ENCODE measurements around the gene PTGR2.
"Not testable (repeated sequence)": the region's sequence is repeated elsewhere in the genome, so short reads cannot be mapped to it uniquely, and the experiment has no call there.

PTGR2 gene

DNA sequence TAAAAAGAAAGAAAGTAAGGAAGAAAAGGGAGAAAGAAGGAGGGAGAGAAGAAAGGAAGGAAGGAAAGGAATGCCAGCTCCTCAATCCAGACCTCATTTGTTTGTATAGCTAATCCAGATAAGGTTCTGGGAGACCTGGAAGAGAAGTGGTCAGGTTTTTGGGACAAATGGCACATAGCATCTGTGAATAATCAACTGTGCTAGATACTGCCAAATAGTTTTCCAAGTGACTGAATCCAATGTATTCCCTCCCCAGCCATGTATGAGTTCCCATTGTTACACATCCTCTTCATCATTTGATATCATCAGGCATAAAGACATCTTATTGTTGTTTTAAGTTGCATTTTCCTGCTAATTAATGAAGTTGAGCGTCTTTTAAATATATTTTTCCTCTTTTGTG lies 18.6 kb upstream of the PTGR2 start:
- DNase-seq (ENCODE audit: low read depth, low spot score): no peak

DNA sequence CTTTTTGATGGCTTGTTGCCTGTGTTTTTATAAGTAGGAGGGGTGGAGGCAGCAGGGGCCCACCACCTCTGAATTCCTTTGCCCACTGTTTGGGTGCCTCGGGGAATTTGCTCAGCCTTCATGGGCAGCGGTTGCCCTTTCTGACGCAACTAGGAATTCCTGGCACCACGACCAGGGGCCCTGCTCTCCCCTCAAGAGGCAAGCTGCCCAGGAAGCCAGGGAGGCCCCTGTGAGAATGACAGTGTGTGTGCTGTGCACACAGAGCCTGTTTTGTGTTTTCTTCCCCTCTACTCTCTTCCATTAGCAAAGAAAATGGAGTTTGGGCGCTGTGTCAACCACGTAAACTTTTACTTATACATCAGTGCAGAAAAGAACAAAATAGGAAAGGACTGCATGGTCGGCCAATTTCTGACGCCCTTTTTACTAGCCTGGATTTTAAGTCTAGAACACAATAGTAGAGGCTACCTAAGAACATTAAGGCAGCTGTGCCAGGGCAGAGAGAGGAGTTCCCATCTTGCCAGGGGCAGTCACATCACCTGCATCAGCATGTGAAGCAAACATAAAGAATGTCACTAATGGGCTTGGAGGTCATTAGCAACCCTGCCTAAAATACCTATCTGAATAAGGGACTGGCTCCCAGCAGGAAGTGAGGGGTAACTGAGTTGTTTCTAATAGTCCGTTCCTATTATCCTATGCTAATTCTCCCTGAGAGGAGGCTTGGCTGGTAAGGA lies 17.9 kb upstream of the PTGR2 start:
- DNase-seq (ENCODE audit: low read depth, low spot score): peak; percentile 55

DNA sequence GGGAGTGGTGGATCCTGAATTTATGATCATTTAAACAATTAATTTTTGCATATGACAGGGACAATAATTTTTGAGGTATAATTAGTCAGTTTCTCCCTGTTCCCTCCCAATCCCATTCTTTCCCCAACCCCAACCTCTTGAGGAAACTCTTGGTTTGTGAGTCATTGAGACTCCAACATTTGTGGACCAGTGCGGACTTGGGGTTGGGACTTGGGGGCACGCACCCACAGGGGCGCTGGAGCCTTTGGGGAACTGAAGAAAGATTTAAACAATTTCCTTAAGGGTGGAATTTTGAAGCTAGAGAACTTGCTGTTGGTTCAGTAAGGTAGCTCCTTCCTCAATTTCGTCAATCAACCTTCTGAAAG lies 17.4 kb upstream of the PTGR2 start:
- DNase-seq (ENCODE audit: low read depth, low spot score): no peak

DNA sequence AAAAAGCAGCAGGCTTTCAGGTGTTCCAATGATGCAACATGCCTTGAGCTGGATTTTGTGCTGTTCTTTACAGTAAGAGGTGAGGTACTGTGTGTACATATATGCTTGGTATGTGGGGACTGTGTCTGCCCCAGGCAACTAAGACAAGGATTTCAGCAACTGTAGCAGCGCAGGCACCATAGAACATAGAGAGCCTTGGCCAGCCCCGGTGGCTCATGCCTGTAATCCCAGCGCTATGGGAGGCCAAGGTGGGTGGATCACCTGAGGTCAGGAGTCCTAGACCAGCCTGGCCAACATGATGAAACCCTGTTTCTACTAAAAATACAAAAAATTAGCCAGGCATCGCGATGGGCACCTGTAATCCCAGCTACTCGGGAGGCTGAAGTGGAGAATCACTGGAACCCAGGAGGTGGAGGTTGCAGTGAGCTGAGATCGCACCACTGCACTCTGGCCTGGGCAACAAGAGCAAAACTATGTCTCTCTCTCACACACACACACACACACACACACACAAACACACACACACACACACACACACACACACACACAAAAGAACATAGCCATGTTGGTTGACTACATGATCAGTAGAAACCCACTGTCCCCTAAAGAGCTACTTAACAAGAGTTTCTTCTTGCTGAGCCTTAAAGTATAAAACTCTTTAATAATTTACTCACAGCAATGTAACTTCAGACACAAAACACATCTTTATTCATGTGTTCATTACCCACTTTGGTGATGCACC lies 13.2 kb upstream of the PTGR2 start:
- DNase-seq (ENCODE audit: low read depth, low spot score): peak; percentile 37

DNA sequence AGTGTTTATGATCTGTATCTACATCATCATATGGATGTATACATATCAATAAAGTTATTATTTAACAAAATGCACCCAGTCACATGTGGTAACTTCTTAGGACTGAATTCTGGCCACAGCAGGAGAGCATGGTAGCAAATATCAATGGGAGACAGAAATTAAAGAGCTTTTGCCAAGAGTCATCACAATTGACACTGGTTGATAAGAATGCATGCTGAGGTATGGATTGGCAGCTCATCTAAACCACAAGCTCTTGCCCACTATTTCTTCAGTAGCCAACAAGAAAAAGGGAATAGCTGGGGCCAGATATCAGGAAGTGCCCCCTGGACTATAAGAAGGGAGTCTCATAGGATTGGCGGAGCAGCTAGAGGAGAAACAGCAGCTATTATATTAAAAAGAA lies 9.4 kb upstream of the PTGR2 start:
- no peak for DNase-seq (ENCODE audit: low read depth, low spot score)

DNA sequence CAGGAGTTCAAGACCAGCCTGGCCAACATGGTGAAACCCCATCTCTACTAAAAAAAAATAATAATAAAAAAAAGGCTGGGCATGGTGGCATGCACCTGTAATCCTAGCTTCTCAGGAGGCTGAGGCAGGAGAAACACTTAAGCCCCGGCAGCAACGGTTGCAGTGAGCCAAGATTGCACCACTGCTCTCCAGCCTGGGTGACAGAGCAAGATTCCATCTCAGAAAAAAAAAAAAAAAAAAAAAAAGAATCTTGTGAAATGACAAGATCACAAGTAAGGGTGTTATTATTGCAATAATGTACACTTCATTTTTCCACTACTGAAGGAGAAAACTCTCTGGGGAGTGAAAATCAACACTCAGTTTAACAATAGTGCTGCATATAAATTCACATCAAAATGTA lies 8.8 kb upstream of the PTGR2 start:
- DNase-seq (ENCODE audit: low read depth, low spot score): no peak

DNA sequence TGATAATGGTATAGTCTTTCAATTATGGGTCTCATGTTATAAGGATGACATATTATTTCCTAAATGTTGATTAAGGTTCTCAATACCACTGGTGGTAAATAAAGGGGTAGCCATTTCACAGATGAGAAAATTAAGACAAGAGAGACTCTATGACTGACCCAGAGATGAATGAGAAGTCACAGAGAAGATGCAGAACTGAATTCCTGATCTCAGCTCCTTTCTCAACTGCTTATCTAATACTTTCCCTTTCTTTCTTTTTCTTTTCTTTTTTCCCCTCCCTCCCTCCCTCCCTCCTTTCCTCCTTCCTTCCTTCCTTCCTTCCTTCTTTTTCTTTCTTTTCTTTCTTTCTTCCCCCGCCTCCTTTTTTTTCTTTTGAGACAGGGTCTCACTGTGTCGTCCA lies 8.3 kb upstream of the PTGR2 start:
- no peak for DNase-seq (ENCODE audit: low read depth, low spot score)

DNA sequence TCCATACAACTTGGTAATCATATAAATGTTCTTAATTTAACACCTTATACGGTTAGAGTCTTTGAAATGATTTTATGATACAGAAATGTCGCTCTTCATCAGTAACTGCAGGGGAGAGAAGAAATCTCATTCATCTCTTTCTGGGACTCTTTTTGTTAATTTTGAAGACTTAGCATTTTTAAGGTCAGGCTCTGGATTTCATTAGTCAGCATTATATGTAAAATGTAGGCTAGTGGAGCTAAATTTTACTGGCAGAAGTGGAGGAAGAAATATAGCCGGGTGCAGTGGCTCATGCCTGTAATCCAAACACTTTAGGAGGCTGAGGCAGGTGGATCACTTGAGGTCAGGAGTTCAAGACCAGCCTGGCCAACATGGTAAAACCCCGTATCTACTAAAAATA lies 4.7 kb upstream of the PTGR2 start:
- DNase-seq (ENCODE audit: low read depth, low spot score): no peak

DNA sequence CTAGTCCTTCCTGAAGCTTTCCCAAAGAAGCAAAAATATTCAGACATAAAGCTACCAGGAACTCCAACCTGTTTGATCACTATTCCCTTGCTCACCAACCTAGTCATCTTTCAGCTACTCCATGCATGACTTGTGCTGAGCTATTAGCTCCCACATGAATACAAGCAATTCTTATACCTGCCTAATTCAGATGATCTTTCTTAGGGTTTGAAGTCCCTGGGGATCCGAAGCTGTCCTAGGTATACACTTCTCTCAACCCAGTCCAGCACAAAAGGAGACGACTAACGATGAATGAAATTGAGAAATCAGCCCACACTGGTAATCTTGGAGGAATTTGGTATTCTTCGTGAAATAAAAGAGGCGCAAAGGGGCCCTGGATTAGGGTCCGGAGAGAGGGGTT lies 631 bp upstream of the PTGR2 start:
- DNase-seq (ENCODE audit: low read depth, low spot score): no peak

DNA sequence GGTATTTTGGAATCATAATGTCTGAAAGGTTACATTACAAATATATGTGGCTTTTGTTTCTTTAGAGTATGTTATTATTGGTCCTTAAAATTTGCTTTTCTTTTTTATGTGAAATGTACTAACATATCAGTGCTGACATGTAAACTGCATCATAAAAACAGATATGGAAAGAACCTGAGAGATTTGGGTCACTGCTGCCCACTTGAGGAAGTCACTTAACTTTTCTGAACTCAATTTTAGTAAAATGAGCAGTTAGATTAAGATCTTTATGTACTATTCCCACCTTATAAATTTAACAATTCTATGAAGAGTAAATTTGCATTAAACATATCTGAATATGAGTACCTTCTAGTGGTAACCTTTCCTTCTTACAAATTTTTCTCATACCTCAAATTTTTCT lies 7.5 kb downstream of the PTGR2 start:
- no peak for DNase-seq (ENCODE audit: low read depth, low spot score)

DNA sequence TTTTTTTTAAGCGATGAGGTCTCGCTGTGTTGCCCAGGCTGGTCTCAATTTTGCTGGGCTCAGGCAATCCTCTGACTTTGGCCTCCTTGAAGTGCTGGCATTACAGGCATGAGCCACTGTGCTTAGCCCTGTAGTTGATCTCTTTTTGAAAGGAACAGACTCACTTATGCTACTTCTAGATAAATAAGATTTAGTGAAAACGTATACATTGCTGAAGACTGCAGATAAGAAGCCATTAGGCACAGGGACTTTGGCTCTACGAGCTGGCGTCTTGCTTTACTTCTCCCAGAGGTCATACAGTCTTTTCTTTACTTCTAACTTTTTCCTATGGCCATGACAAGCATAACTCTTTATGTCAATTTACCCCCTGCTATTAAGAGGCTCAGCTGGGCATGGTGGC lies 9.4 kb downstream of the PTGR2 start:
- no peak for DNase-seq (ENCODE audit: low read depth, low spot score)

DNA sequence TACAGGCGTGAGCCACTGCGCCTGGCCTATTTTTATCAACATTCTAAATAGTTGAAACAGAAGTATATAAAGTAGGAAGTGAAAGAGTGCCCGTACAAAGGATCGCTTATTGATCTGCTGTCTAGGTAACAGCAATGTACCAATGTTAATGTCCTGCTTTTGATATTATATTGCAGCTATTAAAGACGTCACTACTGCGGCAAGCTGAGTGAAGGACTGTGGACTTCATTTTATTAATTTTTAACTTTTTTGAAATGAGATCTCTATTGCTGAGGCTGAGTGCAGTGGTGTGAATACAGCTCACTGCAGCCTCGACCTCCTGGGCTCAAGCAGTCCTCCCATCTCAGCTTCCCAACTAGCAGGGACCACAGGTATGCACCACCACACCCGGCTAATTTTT lies 10.8 kb downstream of the PTGR2 start:
- no peak for DNase-seq (ENCODE audit: low read depth, low spot score)

DNA sequence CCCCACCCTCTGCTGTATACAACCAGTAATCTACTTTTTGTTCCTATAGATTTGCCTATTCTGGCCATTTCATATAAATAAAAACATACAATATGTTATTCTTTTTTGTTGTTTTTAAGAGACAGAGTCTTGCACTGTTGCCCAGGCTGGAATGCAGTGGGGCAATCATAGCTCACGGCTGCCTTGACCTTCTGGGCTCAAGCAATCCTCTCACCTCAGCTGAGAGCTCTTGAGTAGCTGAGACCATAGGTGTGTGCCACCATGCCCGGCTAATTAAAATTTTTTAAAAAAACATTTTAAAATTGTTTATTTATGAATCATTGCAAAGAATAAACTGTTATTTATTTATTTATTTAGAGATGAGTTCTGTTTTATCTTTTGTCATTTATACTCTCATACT lies 11.6 kb downstream of the PTGR2 start:
- DNase-seq (ENCODE audit: low read depth, low spot score): no peak

DNA sequence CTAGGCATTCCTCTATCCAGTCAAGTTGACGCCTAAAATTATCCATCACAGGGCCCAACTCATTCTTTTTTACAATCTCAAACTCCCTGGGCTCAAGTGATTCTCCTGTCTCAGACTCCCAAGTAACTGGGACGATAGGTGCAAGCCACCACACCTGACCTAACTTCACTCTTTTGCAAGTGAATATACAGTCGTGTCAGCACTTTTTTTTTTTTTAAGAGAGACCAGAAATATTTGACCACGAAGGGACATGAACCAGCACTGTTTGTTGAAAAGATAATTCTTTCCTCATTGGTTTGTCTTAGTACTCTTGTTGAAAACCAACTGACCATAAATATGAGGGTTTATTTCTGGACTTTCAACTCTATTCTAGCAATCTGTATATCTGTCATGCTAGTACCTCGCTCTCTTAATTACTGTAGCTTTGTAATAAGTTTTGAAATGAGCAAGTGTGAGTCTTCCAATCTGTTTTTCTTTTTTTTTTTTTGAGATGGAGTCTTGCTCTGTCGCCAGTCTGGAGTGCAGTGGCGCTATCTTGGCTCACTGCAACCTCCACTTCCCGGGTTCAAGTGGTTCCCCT lies 14.0 kb downstream of the PTGR2 start:
- no peak for DNase-seq (ENCODE audit: low read depth, low spot score)

DNA sequence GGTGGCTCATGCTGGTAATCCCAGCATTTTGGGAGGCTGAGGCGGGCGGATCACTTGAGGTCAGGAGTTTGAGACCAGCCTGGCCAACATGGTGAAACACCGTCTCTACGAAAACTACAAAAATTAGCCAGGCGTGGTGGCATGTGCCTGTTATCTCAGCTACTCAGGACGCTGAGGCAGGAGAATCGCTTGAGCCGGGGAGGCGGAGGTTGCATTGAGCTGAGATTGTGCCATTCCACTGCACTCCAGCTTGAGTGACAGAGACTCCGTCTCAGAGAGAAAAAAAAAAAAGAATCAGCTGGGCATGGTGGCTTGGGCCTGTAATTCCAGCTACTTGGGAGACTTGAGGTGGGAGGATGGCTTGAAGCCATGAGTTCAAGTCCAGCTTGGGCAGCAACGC lies 18.1 kb downstream of the PTGR2 start:
- DNase-seq (ENCODE audit: low read depth, low spot score): not testable (repeated sequence)

DNA sequence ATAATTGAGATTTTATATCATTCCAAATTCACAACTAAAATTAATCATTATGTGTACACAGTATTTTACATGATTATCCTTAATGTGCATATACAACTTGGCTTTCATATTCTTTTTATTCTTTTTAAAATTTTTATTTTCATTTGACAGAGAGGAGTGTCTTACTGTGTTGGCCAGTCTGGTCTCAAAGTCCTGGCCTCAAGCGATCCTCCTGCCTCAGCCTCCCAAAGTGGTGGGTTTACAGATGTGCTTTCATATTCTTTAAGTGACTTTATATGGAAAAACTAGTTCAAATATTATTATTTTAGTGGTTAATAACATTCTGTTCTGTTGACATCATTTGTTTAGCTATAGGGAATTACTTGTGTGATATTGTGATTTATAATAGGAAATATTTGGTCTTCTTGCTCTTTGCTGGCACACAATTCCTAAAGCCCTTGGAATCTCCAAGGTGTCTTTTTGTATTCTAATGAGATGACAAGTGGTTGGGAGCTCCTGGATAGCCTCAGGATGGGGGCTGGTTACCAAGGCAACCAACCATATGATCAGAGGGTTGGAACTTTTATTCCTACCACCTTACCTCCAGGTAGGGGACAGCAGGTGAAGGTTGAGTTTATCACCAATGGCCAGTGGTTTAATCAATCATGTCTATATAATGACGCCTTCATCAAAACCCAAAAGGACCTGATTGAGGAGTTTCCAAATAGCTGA lies 19.0 kb downstream of the PTGR2 start:
- peak; percentile 62 for DNase-seq (ENCODE audit: low read depth, low spot score)

DNA sequence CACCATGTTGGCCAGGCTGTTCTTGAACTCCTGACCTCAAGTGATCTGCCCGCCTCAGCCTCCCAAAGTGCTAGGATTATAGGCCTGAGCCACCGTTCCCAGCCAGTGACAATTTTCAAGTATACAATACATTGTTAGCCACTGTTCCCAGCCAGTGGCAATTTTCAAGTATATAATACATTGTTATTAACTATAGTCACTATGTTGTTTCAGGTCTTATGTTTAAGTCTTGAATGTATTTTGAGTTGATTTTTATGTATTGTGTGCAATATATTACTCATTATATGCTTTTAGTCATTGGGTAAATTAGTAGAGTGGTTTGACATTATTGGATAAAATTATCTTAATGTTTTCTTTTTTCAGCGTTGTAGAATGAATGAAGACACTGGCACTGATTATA lies 22.0 kb downstream of the PTGR2 start:
- DNase-seq (ENCODE audit: low read depth, low spot score): no peak

DNA sequence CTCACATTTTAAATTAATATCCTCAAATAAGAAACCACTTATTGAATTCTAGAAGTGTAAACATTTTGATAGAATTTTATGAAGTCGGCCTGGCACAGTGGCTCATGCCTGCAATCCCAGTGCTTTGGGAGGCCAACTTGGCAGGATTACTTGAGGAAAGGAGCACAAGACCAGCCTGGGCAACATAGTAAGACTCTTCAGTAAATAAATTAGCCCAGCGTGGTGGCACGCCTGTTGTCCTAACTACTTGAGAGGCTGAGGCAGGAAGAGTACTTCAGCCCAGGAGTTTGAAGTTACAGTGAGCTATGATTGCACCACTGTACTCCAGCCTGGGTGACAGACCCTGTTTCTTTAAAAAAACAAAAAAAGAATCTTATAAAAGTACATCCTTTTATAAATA lies 26.2 kb downstream of the PTGR2 start:
- no peak for DNase-seq (ENCODE audit: low read depth, low spot score)

DNA sequence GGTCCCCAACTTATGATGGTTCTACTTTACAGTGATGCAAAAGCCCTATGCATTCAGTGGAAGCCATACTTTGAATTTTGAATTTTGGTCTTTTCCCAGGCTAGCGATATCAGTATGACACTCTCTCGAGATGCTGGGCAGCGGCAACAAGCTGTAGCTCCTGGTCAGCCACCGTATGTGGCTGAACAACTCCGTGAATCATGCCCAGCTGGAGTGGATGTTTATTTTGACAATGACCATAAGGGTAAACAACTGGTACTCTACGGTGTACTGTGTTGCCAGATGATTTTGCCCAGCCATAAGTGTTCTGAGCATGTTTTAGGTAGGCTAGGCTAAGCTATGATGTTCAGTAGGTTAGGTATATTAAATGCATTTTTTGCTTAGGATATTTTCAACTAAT lies 26.8 kb downstream of the PTGR2 start:
- no peak for DNase-seq (ENCODE audit: low read depth, low spot score)

DNA sequence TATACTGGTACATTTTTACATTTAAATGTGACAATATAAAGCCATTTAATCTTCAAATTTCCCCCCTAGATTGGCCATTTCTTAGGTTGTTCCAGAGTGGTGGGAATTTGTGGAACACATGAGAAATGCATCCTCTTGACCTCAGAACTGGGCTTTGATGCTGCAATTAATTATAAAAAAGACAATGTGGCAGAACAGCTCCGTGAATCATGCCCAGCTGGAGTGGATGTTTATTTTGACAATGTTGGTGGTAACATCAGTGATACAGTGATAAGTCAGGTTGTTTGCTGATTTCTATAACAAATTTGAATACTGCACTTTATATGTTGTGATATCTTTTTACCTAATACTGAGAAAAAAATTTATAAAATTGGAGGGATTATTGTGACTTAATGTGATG lies 27.4 kb downstream of the PTGR2 start:
- DNase-seq (ENCODE audit: low read depth, low spot score): no peak

DNA sequence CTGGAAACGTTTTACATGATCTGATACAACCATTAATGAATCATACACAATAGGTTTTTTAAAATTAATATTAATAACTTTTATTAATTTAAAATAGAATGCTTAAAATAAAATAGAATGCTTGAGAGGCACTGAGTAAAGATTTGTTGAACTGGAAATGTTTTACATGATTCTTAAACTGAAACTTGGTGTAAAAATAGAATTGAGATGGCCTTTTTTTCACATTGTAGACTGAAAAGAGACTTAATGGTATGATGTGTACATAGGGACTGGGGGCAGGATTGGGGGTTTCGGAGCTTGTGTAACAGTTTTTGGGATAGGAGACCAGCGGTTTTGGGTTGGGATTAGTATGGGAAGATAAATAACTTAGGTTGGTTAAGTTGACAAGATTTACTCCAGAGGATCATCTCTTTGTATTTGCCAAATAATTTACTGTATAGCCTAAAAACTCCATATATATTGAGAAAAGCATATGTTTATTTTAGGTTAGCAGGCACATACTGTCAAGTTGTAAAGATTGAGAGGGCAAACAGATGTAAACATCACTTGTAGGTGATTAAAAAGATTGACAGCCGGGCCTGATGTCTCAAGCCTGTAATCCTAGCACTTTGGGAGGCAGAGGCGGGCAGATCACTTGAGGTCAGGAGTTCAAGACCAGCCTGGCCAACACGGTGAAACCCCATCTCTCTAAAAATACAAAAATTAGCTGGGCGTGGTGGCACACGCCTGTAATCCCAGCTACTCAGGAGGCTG lies 33.0 kb downstream of the PTGR2 start:
- DNase-seq (ENCODE audit: low read depth, low spot score): no peak

Data from ELF-1 (cell line).